Measurements from ENCODE around the gene MAN2A1. TPM values are rescaled to one million over a fixed set of nuclear protein-coding genes. Genes with fewer than 3 reads are reported as not detected.
"Not testable (repeated sequence)": the region's sequence is repeated elsewhere in the genome, so short reads cannot be mapped to it uniquely, and the experiment has no call there.

Gene MAN2A1
- total RNA-seq, 2 experiments from 2014 or later = 50.1 to 52.3 TPM

DNA sequence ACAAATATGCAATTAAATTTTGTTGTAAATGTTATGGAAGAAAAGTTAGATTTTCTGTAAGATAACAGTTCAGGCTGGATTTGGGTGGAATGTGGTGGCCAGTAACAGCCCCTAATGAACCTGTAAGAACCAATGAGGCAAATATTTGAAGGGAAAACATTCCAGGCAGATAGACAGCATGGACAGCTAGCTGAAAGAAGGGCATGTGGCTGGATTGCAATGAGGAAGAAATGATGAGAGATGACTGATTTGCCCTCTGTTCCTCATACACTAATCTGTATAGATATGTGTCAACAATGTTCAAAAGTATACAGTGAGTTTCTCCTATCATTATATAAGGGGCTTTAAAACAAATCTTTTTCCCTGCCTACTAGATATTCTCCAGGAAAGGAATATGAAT lies 58.8 kb downstream of the MAN2A1 start:
- no peaks in the 10 kb centered on the region for H3K27me3 Mint-ChIP-seq (ENCODE audit: low read depth)
- H3K27ac Mint-ChIP-seq = no peak overlapping the region
- H3K4me3 Mint-ChIP-seq = no peak overlapping the region
- H3K36me3 Mint-ChIP-seq (ENCODE audit: low read depth) = peaks cover 26% of the 10 kb centered on the region
- CTCF ChIA-PET = interaction anchor here (1.0 kb wide), 1 partner anchor 59 kb away, joined by 3 read pairs; the partner anchor contains the start of gene MAN2A1
- DNase-seq = no peak
- no peaks in the 10 kb centered on the region for H3K9me3 Mint-ChIP-seq
- intact Hi-C loops (cut with micrococcal nuclease) = no loop called here
- H3K4me1 Mint-ChIP-seq (ENCODE audit: low read depth) = peaks cover 50% of the 10 kb centered on the region

DNA sequence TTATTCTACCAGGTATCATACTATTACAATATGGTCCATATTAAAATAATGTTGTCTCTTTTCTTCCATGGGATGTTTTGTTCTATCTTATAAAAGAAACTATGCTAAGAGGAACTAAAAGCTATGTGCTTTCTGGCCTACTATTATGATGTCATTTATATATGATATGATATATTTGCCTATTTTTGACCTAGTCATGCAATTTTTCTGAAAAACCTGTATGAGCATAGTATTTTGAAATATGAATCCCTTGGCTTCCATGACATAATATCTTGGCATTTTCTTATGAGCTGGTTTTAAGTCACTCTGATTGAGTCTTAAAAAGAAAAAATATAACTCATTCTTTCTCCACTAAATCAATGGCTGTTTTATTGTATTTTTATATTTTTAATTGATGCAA lies 60.7 kb downstream of the MAN2A1 start:
- Mint-ChIP-seq H3K27ac (no peak overlapping the region), H3K4me3 (no peak overlapping the region), H3K9me3 (no peaks in the 10 kb centered on the region), H3K27me3 (ENCODE audit: low read depth) (no peaks in the 10 kb centered on the region), H3K4me1 (ENCODE audit: low read depth) (peaks cover 39% of the 10 kb centered on the region), H3K36me3 (ENCODE audit: low read depth) (peaks cover 15% of the 10 kb centered on the region)
- DNase-seq = no peak
- CTCF ChIA-PET = no interaction called here
- intact Hi-C loops (cut with micrococcal nuclease) = no loop called here

DNA sequence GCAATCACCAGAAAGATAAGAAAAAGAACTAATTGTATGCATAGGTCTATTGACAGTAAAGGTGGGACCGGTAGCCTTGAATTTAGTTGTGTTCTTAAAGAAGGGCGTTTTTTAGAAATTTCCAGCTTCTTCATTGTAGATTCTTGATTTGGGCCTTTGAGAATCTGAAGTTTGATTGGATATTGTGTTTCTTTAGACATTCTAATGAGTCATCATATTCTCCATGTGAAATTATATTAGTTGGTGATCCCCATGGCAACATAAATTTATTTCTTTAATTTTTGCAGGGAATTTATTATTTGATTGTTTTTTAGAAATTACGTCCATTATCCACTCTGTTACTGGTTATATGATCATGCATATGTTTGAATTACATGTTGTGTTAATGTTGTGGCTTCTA lies 63.6 kb downstream of the MAN2A1 start:
- no peaks in the 10 kb centered on the region for H3K27me3 Mint-ChIP-seq (ENCODE audit: low read depth)
- intact Hi-C loops (cut with micrococcal nuclease) = no loop called here
- CTCF ChIA-PET = no interaction called here
- H3K4me3 Mint-ChIP-seq = no peak overlapping the region
- H3K27ac Mint-ChIP-seq = no peak overlapping the region
- H3K4me1 Mint-ChIP-seq (ENCODE audit: low read depth) = peaks cover 32% of the 10 kb centered on the region
- no peaks in the 10 kb centered on the region for H3K9me3 Mint-ChIP-seq
- H3K36me3 Mint-ChIP-seq (ENCODE audit: low read depth) = peaks cover 34% of the 10 kb centered on the region
- DNase-seq = no peak

- H3K36me3 Mint-ChIP-seq (ENCODE audit: low read depth) = peaks cover 40% of the 10 kb centered on the region
- peaks cover 33% of the 10 kb centered on the region for H3K4me1 Mint-ChIP-seq (ENCODE audit: low read depth)
- intact Hi-C loops (cut with micrococcal nuclease) = no loop called here
- H3K4me3 Mint-ChIP-seq = no peak overlapping the region
- no peaks in the 10 kb centered on the region for H3K9me3 Mint-ChIP-seq
- no peak for DNase-seq
- H3K27me3 Mint-ChIP-seq (ENCODE audit: low read depth) = no peaks in the 10 kb centered on the region
- no peak overlapping the region for H3K27ac Mint-ChIP-seq
- CTCF ChIA-PET = no interaction called here
These were observed 64.6 kb downstream of the MAN2A1 start for GRCh38 chr5:109754319-109754718.

DNA sequence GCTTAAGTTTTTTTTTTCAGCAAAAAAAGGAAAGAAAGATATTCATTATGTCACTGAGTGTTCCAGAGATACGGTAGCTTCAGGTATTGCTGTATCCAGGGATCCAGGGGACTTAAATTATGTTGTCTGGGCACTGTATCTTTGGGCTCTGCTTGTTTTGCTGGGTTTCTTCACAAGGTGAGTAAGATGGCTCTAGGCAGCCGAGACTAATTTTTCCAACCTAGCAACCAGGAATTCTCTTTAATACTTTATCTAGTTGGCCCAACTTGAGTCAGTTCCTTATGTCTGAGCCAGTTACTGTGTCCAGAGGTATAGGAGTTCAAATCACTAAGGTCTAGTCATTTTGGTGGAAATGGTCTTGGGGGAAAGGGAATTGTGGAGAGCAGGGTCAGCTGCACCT lies 66.0 kb downstream of the MAN2A1 start:
- intact Hi-C loops (cut with micrococcal nuclease) = no loop called here
- H3K9me3 Mint-ChIP-seq = peaks cover 7% of the 10 kb centered on the region
- H3K36me3 Mint-ChIP-seq (ENCODE audit: low read depth) = peaks cover 54% of the 10 kb centered on the region
- no peak for DNase-seq
- CTCF ChIA-PET = no interaction called here
- H3K27me3 Mint-ChIP-seq (ENCODE audit: low read depth) = no peaks in the 10 kb centered on the region
- no peak overlapping the region for H3K4me3 Mint-ChIP-seq
- peaks cover 30% of the 10 kb centered on the region for H3K4me1 Mint-ChIP-seq (ENCODE audit: low read depth)
- no peak overlapping the region for H3K27ac Mint-ChIP-seq

DNA sequence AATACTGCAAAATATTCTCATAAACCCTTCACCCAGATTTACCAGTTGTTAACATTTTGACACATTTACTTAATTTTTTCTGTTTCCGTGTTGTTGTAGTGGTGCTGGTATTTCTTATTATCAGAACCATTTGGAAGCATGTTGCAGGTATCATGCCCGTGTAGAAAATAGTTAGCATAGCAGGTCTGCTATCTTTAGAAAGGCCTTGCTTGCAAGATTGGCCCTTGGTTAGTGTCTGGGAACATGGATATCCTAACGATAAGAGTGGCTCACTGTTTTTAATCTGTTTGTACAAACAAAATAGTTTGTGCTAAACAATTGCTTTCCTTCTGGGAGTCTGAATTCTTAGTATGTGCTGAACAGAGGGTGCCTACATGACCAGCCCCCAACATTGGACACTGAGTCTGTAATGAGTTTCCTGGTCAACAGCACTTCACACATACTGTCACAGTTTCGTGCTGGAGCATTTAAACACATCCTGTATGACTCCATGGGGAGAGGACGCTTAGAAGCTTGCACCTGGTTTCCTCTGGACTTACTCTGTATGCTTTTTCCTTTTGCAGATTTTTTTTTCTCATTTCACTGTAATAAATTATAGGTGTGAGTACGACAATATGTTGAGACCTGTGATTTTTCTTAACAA lies 66.9 kb downstream of the MAN2A1 start:
- H3K36me3 Mint-ChIP-seq (ENCODE audit: low read depth) = peaks cover 52% of the 10 kb centered on the region
- intact Hi-C loops (cut with micrococcal nuclease) = no loop called here

GRCh38 chr5:109757490-109757889 lies 67.8 kb downstream of the MAN2A1 start:
- Mint-ChIP-seq H3K4me1 (ENCODE audit: low read depth) (peaks cover 24% of the 10 kb centered on the region), H3K9me3 (peaks cover 7% of the 10 kb centered on the region), H3K36me3 (ENCODE audit: low read depth) (peaks cover 49% of the 10 kb centered on the region), H3K27ac (no peak overlapping the region), H3K27me3 (ENCODE audit: low read depth) (no peaks in the 10 kb centered on the region), H3K4me3 (no peak overlapping the region)
- no peak for DNase-seq
- CTCF ChIA-PET = no interaction called here
- intact Hi-C loops (cut with micrococcal nuclease) = no loop called here

More for the DNA sequence above, 66.9 kb downstream of the MAN2A1 start:
- no peak for DNase-seq
- no peaks in the 10 kb centered on the region for H3K27me3 Mint-ChIP-seq (ENCODE audit: low read depth)
- H3K27ac Mint-ChIP-seq = no peak overlapping the region
- H3K9me3 Mint-ChIP-seq = peaks cover 7% of the 10 kb centered on the region
- H3K4me1 Mint-ChIP-seq (ENCODE audit: low read depth) = peaks cover 29% of the 10 kb centered on the region
- no peak overlapping the region for H3K4me3 Mint-ChIP-seq
- CTCF ChIA-PET = no interaction called here

DNA sequence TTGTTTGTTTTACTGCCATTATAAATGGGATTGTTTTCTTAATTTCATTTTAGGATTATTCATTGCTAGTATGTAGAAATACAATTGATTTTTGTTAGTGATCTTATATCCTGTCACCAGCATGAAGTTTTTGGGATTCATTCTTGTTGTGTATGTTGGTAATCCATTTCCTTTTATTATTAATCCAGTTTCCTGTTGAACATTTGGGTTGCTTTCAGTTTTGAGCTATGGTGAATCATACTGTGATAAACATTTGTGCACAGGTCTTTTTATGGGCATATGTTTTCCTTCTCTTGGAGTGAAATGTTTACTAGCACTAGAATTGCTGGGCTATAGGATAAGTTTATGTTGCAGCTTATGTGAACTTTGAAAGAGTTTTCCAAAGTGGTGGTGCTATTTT lies 69.6 kb downstream of the MAN2A1 start:
- Mint-ChIP-seq H3K9me3 (peaks cover 7% of the 10 kb centered on the region), H3K27me3 (ENCODE audit: low read depth) (no peaks in the 10 kb centered on the region), H3K4me3 (no peak overlapping the region), H3K27ac (no peak overlapping the region), H3K4me1 (ENCODE audit: low read depth) (peaks cover 17% of the 10 kb centered on the region), H3K36me3 (ENCODE audit: low read depth) (peaks cover 55% of the 10 kb centered on the region)
- CTCF ChIA-PET = no interaction called here
- no peak for DNase-seq
- intact Hi-C loops (cut with micrococcal nuclease) = no loop called here

DNA sequence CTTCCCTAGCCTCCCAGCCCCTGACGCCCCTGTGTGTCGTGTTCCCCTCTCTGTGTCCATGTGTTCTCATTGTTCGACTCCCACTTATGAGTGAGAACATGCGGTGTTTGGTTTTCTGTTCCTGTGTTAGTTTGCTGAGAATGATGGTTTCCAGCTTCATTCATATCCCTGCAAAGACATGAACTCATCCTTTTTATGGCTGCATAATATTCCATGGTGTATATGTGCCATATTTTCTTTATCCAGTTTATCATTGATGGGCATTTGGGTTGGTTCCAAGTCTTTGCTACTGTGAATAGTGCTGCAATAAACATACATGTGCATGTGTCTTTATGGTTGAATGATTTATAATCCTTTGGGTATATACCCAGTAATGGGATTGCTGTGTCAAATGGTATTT lies 70.4 kb downstream of the MAN2A1 start:
- H3K27ac Mint-ChIP-seq = peak overlapping the region; percentile 41
- H3K27me3 Mint-ChIP-seq (ENCODE audit: low read depth); DNase-seq; H3K9me3 Mint-ChIP-seq; H3K4me3 Mint-ChIP-seq; intact Hi-C loops (cut with micrococcal nuclease); CTCF ChIA-PET: not testable (repeated sequence)
- peaks cover 19% of the 10 kb centered on the region for H3K4me1 Mint-ChIP-seq (ENCODE audit: low read depth)
- peaks cover 57% of the 10 kb centered on the region for H3K36me3 Mint-ChIP-seq (ENCODE audit: low read depth)

- H3K4me3 Mint-ChIP-seq = no peak overlapping the region
- CTCF ChIA-PET = no interaction called here
- peaks cover 7% of the 10 kb centered on the region for H3K9me3 Mint-ChIP-seq
- intact Hi-C loops (cut with micrococcal nuclease) = no loop called here
- H3K27me3 Mint-ChIP-seq (ENCODE audit: low read depth) = no peaks in the 10 kb centered on the region
- peaks cover 47% of the 10 kb centered on the region for H3K36me3 Mint-ChIP-seq (ENCODE audit: low read depth)
- H3K27ac Mint-ChIP-seq = no peak overlapping the region
- no peak for DNase-seq
- peaks cover 21% of the 10 kb centered on the region for H3K4me1 Mint-ChIP-seq (ENCODE audit: low read depth)
These were observed 73.1 kb downstream of the MAN2A1 start for GRCh38 chr5:109762821-109763220.

DNA sequence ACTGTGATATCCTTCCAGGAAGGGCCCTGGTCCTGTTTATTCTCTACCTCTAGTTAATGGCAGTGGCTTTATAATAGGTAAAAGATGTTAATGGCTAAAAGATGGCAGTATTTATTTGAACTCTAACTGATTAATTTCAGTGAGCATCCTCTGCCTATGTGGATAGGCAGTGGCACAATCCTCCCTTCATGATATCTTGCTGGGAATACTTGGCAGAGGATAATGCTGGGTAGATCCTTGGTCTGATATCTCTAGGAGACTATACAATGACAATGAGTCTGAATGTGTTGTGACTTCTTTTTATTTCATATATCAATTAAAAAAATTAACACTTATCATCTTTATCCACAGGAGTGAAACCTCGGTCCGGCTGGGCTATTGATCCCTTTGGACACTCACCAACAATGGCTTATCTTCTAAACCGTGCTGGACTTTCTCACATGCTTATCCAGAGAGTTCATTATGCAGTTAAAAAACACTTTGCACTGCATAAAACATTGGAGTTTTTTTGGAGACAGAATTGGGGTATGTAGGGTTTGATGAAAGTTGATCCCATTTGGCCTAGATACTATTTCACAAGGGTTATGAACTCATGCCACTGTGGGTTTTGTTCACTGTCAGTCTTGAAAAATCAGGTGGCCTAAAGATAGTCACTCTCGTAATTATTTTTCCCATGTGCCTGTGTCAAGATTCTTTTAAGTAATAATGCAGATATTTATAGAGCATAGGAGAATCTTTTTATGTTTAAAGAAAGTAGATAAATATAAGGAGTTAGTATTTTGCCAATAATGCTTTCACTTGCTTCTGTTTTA lies 77.7 kb downstream of the MAN2A1 start:
- intact Hi-C loops (cut with micrococcal nuclease) = no loop called here
- H3K36me3 Mint-ChIP-seq (ENCODE audit: low read depth) = peaks cover 42% of the 10 kb centered on the region
- CTCF ChIA-PET = no interaction called here

DNA sequence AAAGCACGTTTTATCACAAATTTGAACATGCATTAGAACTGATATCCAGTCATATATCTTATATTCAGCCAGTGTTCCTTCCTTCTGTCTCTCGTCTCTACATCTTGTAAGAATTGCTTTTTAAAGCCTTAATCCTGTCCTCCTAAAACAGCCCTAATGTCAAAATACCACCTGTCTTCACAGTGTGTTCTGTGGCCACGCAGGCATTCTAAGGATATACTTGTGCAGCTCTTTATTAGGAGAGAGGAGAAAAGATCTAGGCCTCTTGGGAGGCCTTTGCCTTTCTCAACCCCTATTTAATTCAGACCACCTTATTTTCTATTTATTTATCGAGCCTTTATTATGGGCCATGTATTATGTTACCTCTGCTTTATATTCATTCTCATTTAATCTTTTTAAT lies 78.3 kb downstream of the MAN2A1 start:
- H3K27me3 Mint-ChIP-seq (ENCODE audit: low read depth) = no peaks in the 10 kb centered on the region
- H3K4me1 Mint-ChIP-seq (ENCODE audit: low read depth) = peaks cover 20% of the 10 kb centered on the region
- H3K9me3 Mint-ChIP-seq = no peaks in the 10 kb centered on the region
- CTCF ChIA-PET = no interaction called here
- no peak for DNase-seq
- H3K4me3 Mint-ChIP-seq = no peak overlapping the region
- no peak overlapping the region for H3K27ac Mint-ChIP-seq
- intact Hi-C loops (cut with micrococcal nuclease) = no loop called here
- H3K36me3 Mint-ChIP-seq (ENCODE audit: low read depth) = peaks cover 41% of the 10 kb centered on the region

More for the DNA sequence above, 77.7 kb downstream of the MAN2A1 start:
- no peaks in the 10 kb centered on the region for H3K27me3 Mint-ChIP-seq (ENCODE audit: low read depth)
- H3K9me3 Mint-ChIP-seq = no peaks in the 10 kb centered on the region
- no peak overlapping the region for H3K27ac Mint-ChIP-seq
- peaks cover 18% of the 10 kb centered on the region for H3K4me1 Mint-ChIP-seq (ENCODE audit: low read depth)
- no peak for DNase-seq
- no peak overlapping the region for H3K4me3 Mint-ChIP-seq

Data from activated naive CD4-positive, alpha-beta T cell treated with anti-CD3 and anti-CD28 coated beads for 36 hours (primary cell).